Measurements from ENCODE around the gene ACMSD. TPM values are rescaled to one million over a fixed set of nuclear protein-coding genes. Genes with fewer than 3 reads are reported as not detected.

Gene ACMSD
- total RNA-seq, 4 donors from 2014 or later, result not detected

DNA sequence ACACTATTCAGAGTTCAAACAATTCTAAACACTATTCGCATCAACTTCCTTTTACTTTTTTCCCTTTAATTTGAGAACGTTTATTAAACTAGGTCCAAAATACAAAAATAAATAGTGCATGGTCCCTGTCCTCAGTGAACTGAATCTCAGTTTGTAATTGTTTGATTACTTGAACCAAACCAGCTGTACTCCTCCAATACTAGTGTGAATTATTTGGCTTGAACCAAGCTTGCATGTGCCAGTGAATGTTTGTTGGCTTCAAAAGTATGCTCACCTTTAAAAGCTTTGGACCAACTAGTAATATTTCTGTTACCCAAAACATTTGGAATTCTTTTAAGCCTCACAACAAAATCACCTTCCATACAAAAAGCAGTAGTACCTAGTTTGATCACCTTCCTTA is 95.7 kb downstream of the ACMSD start:
- in situ Hi-C loops (cut with MboI; ENCODE audit: low pct_ligation_motif_present in 1 of 4, low pct_unique_long_range_greater_than_20kb in 1 of 4, low sequenced_read_pairs in 3 of 4), result no loop called here
- peaks cover 0 to 19% (median 9%) of the 10 kb centered on the region in 4 donors for H3K36me3 ChIP-seq
- H3K27me3 ChIP-seq, result no peaks in the 10 kb centered on the region
- WGBS, 2 donors (ENCODE audit: low coverage in 1 of 2), result 36 to 52% methylated on average over 2 of the region's 2 CpGs
- no peak overlapping the region for H3K27ac ChIP-seq
- no peaks in the 10 kb centered on the region for H3K9me3 ChIP-seq
- intact Hi-C loops (cut with DNase I; ENCODE audit: low total_unique reads), result no loop called here
- DNase-seq, result no peak
- no peak overlapping the region for H3K4me3 ChIP-seq
- TF ChIP-seq EP300 (IDR thresholded peaks at IDR 0.05; ENCODE audit: low read depth) (no peak), POLR2A (IDR thresholded peaks at IDR 0.05) (no peak), POLR2AphosphoS5 (IDR thresholded peaks at IDR 0.05) (no peak)
- TF ChIP-seq, protein P1, sequence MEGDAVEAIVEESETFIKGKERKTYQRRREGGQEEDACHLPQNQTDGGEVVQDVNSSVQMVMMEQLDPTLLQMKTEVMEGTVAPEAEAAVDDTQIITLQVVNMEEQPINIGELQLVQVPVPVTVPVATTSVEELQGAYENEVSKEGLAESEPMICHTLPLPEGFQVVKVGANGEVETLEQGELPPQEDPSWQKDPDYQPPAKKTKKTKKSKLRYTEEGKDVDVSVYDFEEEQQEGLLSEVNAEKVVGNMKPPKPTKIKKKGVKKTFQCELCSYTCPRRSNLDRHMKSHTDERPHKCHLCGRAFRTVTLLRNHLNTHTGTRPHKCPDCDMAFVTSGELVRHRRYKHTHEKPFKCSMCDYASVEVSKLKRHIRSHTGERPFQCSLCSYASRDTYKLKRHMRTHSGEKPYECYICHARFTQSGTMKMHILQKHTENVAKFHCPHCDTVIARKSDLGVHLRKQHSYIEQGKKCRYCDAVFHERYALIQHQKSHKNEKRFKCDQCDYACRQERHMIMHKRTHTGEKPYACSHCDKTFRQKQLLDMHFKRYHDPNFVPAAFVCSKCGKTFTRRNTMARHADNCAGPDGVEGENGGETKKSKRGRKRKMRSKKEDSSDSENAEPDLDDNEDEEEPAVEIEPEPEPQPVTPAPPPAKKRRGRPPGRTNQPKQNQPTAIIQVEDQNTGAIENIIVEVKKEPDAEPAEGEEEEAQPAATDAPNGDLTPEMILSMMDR (IDR thresholded peaks at IDR 0.05), result no peak
- H3K4me1 ChIP-seq, result peaks cover 3 to 63% (median 20%) of the 10 kb centered on the region in 4 donors

DNA sequence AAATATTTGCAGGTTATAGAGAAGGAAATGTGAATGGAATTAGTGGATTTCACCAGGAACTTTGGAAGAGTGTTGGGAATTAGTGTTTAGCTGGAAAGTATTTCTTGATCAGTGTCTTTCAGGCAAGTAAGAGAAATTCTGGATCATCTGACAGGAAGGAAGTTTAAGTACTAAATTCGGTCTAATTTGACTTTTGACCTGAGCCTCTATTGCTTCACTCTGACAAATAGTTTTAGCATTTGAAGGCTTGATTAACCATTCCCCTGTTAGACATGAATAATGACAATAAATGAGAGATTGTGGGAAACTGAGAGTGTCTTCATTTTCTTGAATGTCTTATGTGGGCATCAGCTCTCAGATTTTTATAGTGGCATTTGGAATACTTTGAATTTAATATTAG is 96.2 kb downstream of the ACMSD start:
- intact Hi-C loops (cut with DNase I; ENCODE audit: low total_unique reads) (no loop called here), in situ Hi-C loops (cut with MboI; ENCODE audit: low pct_ligation_motif_present in 1 of 4, low pct_unique_long_range_greater_than_20kb in 1 of 4, low sequenced_read_pairs in 3 of 4) (no loop called here)
- Histone ChIP-seq H3K27ac (no peak overlapping the region), H3K4me1 (peaks cover 3 to 63% (median 20%) of the 10 kb centered on the region in 4 donors), H3K9me3 (no peaks in the 10 kb centered on the region), H3K27me3 (no peaks in the 10 kb centered on the region), H3K36me3 (peaks cover 0 to 24% (median 11%) of the 10 kb centered on the region in 4 donors), H3K4me3 (no peak overlapping the region)
- TF ChIP-seq POLR2A (IDR thresholded peaks at IDR 0.05), result no peak
- TF ChIP-seq EP300 (IDR thresholded peaks at IDR 0.05; ENCODE audit: low read depth), result no peak
- TF ChIP-seq, protein P1 (IDR thresholded peaks at IDR 0.05), result no peak
- TF ChIP-seq POLR2AphosphoS5 (IDR thresholded peaks at IDR 0.05), result no peak
- WGBS, 2 donors (ENCODE audit: low coverage in 1 of 2), result 0 to 10% methylated on average over 1 of the region's 1 CpG
- no peak for DNase-seq

DNA sequence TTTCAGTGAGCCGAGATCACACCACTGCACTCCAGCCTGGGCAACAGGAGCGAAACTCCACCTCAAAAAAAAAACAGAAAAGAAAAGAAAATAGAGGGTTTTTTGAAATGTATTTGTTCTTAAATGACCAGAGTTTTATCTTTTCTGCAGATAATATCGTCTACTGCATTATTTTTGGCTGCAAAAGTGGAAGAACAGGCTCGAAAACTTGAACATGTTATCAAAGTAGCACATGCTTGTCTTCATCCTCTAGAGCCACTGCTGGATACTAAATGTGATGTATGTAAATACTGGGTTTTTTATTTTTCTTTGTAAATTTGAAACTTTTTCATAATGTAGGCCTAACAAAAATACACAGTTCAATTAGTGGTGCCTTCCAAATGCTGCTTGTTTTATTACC is 98.3 kb downstream of the ACMSD start:
- H3K4me3 ChIP-seq, result no peak overlapping the region
- H3K27ac ChIP-seq, result no peak overlapping the region
- 61 to 69% methylated on average over 4 of the region's 4 CpGs for WGBS, 2 donors (ENCODE audit: low coverage in 1 of 2)
- peaks cover 0 to 42% (median 20%) of the 10 kb centered on the region in 4 donors for H3K36me3 ChIP-seq
- no peaks in the 10 kb centered on the region for H3K9me3 ChIP-seq
- TF ChIP-seq POLR2A (IDR thresholded peaks at IDR 0.05), result no peak
- TF ChIP-seq, protein P1 (IDR thresholded peaks at IDR 0.05), result no peak
- TF ChIP-seq POLR2AphosphoS5 (IDR thresholded peaks at IDR 0.05), result no peak
- TF ChIP-seq EP300 (IDR thresholded peaks at IDR 0.05; ENCODE audit: low read depth), result no peak
- H3K4me1 ChIP-seq, result peaks cover 3 to 49% (median 20%) of the 10 kb centered on the region in 4 donors
- no peak for DNase-seq
- intact Hi-C loops (cut with DNase I; ENCODE audit: low total_unique reads) (no loop called here), in situ Hi-C loops (cut with MboI; ENCODE audit: low pct_ligation_motif_present in 1 of 4, low pct_unique_long_range_greater_than_20kb in 1 of 4, low sequenced_read_pairs in 3 of 4) (no loop called here)
- H3K27me3 ChIP-seq, result no peaks in the 10 kb centered on the region

DNA sequence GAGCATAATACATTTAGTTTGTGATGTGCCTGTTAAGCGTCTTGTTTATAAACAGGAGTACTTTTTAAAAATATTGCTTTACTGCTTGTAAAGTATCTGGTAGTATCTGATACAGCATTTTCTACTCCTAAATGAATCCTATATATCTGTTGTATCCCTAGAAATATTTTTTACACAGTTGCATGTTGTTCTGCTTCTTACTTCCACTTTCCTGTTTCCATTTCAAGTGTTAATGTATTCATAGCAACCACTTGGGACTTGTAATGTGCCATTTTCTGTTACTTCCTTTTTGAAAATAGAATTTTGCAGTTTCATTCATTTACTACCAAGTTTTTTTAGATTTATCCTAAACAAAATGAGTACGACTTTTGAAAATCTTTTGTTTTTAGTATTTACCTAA is 105.1 kb downstream of the ACMSD start:
- Histone ChIP-seq H3K27ac (no peak overlapping the region), H3K9me3 (no peaks in the 10 kb centered on the region), H3K36me3 (peaks cover 0 to 56% (median 28%) of the 10 kb centered on the region in 4 donors), H3K4me1 (no peaks in the 10 kb centered on the region), H3K27me3 (no peaks in the 10 kb centered on the region), H3K4me3 (no peak overlapping the region)
- TF ChIP-seq POLR2AphosphoS5 (IDR thresholded peaks at IDR 0.05) (no peak), POLR2A (IDR thresholded peaks at IDR 0.05) (no peak), EP300 (IDR thresholded peaks at IDR 0.05; ENCODE audit: low read depth) (no peak)
- TF ChIP-seq, protein P1 (IDR thresholded peaks at IDR 0.05), result no peak
- 82 to 83% methylated on average over 2 of the region's 2 CpGs for WGBS, 2 donors (ENCODE audit: low coverage in 1 of 2)
- in situ Hi-C loops (cut with MboI; ENCODE audit: low pct_ligation_motif_present in 1 of 4, low pct_unique_long_range_greater_than_20kb in 1 of 4, low sequenced_read_pairs in 3 of 4) (no loop called here), intact Hi-C loops (cut with DNase I; ENCODE audit: low total_unique reads) (no loop called here)
- DNase-seq, result no peak

Measured in transverse colon (tissue), 4 donors.